ENCODE data around the gene F2.
"Not testable (repeated sequence)": the region's sequence is repeated elsewhere in the genome, so short reads cannot be mapped to it uniquely, and the experiment has no call there.

The F2 gene

DNA sequence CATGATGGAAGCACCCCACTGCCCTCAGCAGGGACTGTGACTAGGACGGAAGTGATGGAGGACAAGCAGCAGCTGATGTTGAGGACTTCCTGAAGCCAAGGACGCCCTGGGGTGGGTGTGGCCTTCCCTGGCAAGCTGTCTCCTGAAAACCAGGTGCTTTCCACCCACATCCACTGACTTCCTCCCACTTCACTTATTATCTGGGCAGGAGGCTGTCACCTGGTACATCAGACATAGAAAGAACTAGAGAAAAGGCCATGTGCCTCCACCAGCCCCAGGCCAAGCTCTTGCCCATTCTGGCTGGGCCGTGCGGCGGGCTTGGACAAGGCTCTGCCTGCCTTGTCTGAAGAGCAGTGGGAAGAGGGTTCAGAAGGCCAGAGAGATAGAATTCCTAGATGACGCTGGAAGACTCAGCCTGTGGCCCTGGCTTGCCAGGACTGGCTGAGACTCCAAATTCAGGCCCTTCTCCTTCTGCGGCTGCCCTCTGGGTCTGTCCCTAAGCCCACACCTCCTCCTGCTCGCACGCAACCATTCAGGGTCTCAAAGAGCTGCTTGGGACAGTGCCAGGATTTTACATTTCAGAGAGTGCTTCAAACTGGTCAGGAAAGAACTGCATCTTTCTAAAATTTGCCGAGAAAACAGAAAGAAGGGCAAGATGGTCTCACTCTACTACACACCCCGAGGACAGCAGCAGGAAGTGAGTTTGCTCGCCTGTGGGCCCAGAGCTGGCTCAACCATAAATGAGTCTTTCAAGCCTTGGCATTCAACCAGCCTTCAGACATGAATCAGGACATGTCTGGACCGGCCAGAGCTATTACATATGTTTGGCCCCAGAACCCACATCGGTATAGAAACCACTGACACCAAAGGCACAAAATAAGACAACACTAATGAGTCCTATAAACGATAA, 31.9 kb upstream of the F2 start:
- no peak for DNase-seq

DNA sequence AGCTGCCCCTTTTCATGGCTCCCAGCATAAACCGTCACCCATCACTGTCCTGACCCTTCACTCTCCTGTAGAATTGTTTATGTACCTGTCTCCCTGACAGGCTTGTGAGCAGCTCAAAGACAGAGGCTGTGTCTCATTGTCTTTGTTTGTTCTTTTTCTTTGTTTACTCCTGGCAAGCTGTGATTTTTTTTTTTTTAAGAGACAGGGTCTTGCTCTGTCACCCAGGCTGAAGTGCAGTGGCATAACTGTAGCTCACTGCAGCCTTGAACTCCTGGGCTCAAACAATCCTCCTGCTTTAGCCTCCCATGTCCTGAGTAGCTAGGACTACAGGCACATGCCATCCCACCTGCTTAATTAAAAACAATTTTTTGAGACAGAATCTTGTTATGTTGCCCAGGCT, 28.3 kb upstream of the F2 start:
- DNase-seq: no peak

DNA sequence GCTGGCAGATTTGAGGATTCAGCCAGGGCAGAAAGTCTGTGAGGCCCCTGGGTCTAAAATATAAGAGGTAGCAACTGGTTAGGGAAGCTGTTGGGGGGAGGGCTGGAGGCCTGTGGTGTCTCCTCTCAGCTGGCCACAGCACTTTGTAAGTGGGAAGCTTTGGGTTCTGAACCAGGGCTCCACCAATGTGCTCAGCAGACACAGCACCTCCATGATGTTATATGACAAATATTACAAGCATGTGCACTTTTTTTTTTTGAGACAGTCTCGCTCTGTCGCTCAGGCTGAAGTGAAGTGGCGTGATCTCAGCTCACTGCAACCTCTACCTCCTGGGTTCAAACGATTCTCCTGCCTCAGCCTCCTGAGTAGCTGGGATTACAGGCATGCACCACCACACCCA, 26.6 kb upstream of the F2 start:
- DNase-seq: no peak

DNA sequence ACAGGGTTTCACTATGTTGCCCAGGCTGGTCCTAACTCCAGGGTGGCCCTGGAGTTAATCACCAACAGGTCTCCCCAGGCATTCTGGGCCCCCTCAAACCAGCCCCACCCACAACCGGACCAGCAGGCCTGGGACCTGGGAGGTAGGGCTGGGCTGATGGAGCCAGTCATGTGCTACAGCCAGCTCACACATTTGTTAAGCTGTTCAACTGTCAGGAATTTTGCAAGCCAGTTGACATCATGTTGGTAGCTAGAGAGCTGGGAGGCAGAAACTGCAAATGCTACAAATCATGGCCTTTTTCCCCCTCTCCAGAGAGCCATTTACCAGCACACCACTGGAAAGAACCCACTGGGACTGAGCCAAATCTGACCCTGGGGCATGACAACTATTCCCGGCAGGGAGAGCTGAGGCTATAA, 25.4 kb upstream of the F2 start:
- DNase-seq: no peak

- DNase-seq: no peak
Observed at GRCh38 chr11:46694072-46694471, 24.9 kb upstream of the F2 start.

DNA sequence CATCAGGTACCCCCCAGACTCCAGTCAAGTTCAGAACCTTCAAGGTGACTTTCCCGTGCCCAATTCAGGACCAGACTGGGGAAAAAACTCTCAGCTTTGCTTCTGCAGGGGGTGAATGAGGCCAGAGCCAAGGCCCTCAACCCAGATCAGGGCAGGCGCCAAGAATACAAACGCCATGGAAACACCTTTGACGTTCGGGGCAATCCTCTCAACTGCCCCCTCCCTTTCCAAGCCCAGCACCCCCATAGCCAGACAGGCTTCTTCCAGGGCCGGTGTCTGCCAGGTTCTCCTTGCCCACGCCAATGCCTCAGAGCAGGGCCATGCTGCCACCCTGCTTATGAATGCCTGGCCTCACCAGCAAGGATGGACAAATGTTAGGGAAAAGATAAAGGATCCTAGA, 24.4 kb upstream of the F2 start:
- DNase-seq: no peak

DNA sequence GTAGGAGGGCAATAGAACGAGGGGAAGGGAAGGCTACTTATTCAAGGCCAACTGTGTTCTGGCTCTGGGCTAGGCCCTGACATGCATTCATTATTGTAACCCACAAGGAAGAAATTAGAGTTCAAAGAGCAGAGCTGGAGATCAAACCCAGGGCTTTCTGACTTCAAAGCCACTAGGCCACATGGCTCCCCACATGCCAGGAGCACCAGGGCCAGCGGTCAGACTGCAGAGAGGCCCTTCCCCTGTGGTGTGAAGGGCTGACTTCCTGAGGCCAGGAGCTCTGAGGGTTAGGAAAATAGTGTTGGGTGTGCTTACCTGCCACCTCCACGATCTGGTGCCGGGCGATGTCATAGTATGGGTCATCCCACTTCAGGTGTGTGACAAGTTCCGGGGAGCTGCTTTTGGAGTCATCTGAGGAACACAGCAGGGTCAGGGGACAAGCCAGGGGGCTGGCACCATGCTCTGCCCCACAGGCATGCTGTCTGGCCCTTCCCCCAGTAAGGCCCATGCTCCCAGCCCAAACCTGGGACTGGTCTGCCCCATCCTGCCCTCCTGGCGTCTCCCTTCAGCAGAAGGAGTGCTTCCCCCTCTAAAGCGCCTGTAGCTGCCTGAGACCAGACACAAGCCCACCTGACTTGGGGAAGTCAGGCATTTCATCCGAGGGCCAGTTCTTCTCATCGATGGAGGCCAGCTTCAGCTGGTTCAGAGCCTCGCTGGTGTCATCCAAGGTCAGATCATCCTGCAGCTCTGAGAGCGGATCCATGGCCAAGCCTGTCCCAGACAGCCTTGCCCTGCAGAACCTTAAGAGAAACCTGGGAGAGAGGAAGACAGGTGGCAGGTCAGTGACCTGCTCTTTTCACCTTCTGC, 23.4 kb upstream of the F2 start:
- no peak for DNase-seq

DNA sequence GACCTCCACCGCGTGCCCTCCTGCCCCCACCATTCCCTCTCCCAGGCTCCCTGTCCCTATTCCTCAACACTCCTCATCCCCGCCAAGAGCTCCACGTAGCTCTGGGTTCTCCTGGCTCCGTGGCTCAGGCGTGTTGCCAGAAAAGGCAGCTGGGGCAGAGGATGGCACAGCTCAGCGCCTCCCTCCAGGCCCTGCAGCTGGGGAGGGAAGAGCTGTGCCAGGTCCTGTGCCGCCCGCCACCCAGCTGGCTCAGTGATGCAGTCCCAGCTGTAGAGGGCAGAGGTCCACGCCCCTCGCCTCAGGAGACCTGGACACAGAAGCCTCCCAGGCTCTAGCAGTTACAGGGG, 22.8 kb upstream of the F2 start:
- DNase-seq: no peak

DNA sequence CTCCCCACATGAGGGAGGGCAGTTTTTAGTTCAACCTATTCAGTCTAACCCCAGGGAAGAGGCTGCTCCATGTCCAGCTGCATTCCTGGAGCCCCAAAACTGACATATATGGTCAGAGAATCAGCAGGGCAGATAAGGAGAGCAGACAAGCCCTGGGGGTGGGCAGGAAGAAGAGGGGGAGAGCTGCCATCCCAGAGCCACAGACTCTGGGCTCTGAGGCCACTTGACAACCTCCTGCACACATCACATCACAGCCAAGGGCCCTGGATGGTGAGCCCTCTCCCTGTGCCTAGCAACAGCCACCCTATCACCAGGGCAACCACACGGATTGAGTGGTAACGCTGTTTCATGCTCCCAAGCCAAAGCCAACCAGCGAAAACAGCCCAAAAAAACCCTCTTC, 21.7 kb upstream of the F2 start:
- DNase-seq: no peak

DNA sequence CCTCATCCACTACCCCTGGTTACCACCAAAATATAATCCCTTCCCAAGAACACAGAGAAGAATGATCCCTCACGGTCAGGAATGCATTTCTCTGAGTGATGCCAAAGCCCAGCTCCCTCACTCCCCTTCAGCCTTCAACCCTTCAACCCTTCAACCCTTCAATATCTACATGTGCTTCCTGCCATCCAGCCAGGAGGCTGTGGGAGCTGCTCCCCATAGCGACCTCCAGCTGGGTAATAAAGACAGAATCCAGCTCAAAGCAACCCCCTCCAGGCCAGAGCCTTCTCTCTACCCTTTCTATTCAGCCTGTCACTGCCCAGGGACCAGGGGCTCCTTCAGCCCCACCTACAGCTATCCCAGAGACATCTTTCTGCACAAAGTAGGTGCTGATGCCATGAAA, 21.3 kb upstream of the F2 start:
- DNase-seq: no peak

- DNase-seq: no peak
Observed at GRCh38 chr11:46698597-46698996, 20.4 kb upstream of the F2 start.

DNA sequence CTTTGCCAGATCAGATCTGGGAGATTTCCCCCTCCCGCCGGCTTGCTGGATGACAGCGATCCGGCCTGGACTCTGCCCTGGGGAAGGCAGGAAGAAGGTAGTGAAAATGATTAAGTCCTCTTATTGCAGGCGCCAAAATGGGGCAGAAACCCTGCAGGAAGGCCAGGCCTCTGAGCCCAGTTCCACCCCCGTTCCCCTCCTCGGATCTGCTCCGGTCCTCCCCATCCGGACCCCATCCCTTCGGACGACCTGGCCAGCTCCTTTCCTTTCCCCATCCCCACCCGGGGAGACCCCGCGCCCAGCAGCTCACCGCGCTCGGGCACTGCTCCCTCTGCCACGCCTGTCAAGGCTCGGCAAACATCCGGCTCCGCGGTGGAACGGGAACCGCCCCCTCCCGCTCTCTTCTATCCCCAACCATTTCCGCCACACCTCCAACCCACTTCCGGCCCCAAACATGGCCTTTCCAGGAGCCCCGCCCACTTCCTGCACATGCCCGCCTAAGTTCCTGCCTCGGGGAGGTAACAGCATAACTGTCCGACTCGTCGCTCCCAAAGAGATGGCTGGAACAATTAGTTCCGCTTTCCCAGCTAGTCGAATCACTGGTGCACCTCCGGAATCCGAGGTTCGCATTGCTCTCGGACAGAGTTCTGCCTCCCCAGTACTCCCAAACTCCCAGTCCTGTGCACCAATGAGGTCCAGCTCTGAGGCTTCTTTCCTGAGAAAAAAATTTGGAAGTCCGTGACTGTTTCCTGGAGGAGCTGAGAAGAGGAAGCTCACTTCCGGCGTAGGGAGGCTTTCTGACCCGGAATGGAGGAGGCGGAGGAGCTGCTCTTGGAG, 18.6 kb upstream of the F2 start, which contains the start of the genes ARHGAP1 and ZNF408:
ARHGAP1 (minus strand) TSS at position 379 of the 837 bp plus-strand sequence. CDS start 4,512 bp downstream, outside the sequence.
ZNF408 (plus strand) TSS at position 791 of the 837 bp plus-strand sequence; CDS start at position 808, 17 bp downstream.
- peak; percentile 99 for DNase-seq

DNA sequence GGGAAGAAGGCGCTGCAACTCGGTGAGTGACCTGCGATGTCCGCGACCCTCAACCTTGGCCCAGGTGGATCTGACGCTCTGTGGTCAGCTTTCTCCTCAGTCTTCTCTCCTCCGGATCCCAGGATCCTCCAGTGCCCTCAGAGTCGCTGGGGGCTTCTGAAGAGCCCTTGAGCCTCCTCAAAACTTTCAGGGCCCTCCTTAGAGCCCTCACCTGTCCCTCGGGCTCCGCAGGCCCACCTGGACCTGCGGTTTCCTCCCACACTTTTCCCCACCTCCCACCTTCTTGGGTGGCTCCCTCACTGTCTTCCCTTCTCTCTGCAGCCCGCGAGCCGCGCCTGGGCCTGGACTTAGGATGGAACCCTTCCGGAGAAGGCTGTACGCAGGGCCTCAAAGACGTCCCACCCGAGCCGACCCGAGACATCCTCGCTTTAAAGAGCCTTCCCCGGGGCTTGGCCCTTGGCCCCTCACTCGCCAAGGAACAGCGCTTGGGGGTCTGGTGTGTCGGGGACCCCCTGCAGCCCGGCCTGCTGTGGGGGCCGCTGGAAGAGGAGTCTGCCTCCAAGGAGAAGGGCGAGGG, 17.8 kb upstream of the F2 start:
- no peak for DNase-seq

GRCh38 chr11:46705070-46705688, 13.8 kb upstream of the F2 start:
- no peak for DNase-seq

DNA sequence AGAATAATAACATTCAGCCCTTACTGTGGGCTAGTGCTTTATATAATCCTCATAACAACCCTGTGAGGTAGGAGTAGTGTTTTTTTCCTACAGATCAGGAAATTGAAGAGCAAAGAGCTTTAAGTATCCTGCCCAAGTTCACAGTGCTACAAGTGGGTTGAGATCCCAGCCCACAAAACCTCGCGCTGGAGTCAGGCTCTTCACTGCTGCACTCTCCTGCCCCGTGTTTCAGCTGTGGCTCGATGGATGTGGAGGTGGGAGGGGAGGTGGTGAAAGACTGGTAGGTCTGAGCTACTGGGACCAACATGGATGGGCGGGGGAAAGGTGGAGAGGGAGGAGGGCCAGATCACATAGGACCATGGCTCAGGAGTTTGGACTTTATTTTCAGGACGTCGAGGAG, 12.1 kb upstream of the F2 start:
- no peak for DNase-seq

DNA sequence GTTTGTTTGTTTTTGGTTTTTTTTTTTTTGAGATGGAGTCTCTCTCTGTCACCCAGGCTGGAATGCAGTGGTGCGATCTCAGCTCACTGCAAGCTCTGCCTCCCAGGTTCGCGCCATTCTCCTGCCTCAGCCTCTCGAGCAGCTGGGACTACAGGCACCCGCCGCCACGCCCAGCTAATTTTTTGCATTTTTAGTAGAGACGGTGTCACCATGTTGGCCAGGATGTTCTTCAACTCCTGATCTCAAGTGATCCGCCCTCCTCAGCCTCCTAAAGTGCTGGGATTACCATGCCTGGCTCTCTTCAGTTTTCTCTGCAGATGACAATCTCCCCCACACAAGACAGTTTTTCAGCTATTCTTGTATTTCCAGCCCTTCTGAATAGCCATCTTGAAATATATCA, 9.7 kb upstream of the F2 start:
- not testable (repeated sequence) for DNase-seq

DNA sequence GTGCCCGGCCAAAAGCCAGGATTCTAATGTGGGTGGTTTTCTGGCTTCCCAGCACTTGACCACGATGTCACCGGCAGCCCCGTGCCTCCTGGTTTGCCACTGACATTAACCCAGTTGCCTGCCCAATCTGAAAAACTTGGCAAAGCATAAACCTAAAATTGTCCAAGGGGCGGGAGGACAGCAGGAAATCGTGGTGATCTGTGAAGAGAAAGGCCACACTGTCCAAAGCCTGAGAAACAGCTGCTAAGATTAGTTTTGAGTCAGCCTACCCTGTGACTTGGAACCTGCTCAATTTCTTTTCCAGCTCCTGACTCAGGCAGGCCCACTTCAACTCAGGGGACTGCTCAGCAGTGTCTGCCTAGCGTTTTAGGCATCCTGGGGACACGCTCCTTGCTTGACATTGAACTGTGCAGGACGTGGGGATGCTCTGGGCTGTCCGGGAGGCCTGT, 8.2 kb upstream of the F2 start:
- DNase-seq: no peak

GRCh38 chr11:46711303-46711702, 7.7 kb upstream of the F2 start:
- DNase-seq: no peak

DNA sequence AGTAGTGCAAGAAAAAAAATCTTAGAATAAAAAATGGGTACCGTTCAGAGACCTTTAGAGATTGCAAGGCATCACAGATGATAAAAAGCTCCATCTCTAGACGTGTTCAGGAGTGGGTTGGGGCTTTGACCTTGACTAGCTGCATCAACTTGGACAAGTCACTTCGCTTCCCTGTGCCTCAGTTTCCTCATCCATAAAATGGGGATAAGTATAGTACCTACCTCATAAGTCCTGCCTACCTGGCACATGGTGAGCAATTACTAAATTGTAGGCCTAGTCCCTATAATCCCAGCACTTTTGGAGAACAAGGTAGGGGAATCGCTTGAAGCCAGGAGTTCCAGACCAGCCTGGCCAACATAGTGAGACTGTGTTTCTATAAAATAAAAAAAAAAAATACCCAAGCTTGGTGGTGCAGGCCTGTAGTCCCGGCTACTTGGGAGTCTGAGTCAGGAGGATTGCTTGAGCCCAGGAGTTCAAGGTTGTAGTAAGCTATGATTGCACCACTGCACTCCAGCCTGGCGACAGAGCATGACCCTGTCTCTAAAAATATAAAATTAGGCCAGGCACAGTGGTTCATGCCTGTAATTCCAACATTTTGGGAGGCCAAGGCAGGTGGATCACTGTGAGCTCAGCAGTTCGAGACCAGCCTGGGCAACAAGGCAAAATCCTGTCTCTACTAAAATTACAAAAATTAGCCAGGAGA, 6.0 kb upstream of the F2 start:
- DNase-seq: no peak

DNA sequence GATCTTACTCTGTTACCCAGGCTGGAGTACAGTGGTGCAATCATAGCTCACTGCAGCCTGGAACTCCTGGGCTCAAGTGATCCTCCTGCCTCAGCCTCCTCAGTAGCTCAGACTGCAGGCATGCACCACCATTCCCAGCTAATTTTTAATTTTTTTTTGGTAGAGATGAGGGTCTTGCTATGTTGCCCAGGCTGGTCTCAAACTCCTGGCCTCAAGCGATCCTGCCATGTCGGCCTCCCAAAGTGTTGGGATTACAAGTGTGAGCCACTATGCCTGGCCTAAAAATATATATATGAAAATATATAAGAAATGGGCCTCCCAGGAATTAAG, 1.2 kb upstream of the F2 start:
- not testable (repeated sequence) for DNase-seq
